ENCODE data around the gene WFDC5. TPM values are rescaled to one million over a fixed set of nuclear protein-coding genes. Genes with fewer than 3 reads are reported as not detected.

WFDC5 gene
- total and polyA plus RNA-seq, 10 of the 15 experiments (the other 5 are each of a cell fraction or from before 2014, with no cell fraction given) = 0.20 to 0.26 (median 0.21) TPM; not detected in 7

- 19% methylated on average over 20 of the region's 20 CpGs for WGBS (ENCODE audit: insufficient coverage, insufficient replicate concordance, low lambda C conversion rate, missing lambda C conversion rate)
- no TSS peak for BruUV-seq (replicated peaks)
- Histone ChIP-seq H3K4me3 (no peak overlapping the region), H3K9ac (ENCODE audit: control insufficient read depth, insufficient read depth, low read length) (no peak overlapping the region), H3K4me1 (ENCODE audit: control insufficient read depth, insufficient read depth, low read length) (no peaks in the 10 kb centered on the region), H3K27ac (ENCODE audit: control insufficient read depth, insufficient read depth) (no peak overlapping the region), H4K20me1 (ENCODE audit: control insufficient read depth, insufficient read depth) (no peaks in the 10 kb centered on the region), H3K79me2 (ENCODE audit: control insufficient read depth, insufficient read depth, low read length) (no peaks in the 10 kb centered on the region), H3K4me2 (ENCODE audit: control insufficient read depth, insufficient read depth) (0 out of 2 replicates have a peak overlapping the region, but pooled peaks have one; percentile 17), H3K36me3 (ENCODE audit: control insufficient read depth in 2 of 2, insufficient read depth in 2 of 2, low read length in 1 of 2) (no peaks in the 10 kb centered on the region), H3K27me3 (replicated peaks in 1 of 2; ENCODE audit: control insufficient read depth in 2 of 2, insufficient read depth in 2 of 2, low read length in 1 of 2) (peaks cover 1 to 5% of the 10 kb centered on the region in 2 experiments; a peak in 3 of 4 replicates), H2AFZ (ENCODE audit: control insufficient read depth, low read depth, low read length) (peak overlapping the region; percentile 33), H3K9me3 (replicated peaks; ENCODE audit: control insufficient read depth, insufficient read depth, low read length) (no peaks in the 10 kb centered on the region; the same call in 2 of the 3 replicates)
- RAD21 ChIA-PET (ENCODE audit: unreplicated experiment) = interaction anchor here (0.7 kb wide), 1 partner anchor 155 kb away, joined by 3 read pairs; no protein-coding TSS in a partner anchor
- in situ Hi-C loops (cut with MboI) = no loop called here
- POLR2A ChIA-PET = no interaction called here
- ATAC-seq = peak; percentile 80
- SMC1A ChIA-PET (ENCODE audit: uncharacterized antibody, unreplicated experiment) = interaction anchor here (0.7 to 2.2 kb wide), 2 partner anchors 41 to 152 kb away, joined by 3 to 13 read pairs; no protein-coding TSS in a partner anchor
- CTCF ChIA-PET = interaction anchor here (0.7 to 3.3 kb wide), 11 partner anchors 8 to 632 kb away, joined by 3 to 34 read pairs (median 3); no protein-coding TSS in a partner anchor
- peak; percentile 13 for FAIRE-seq
- intact Hi-C loops (cut with micrococcal nuclease; ENCODE audit: unreplicated experiment) = loop anchor here (5.0 kb wide), 1 partner anchor 154 kb away; no protein-coding TSS in a partner anchor
- no peak for DNase-seq (ENCODE audit: low read depth, low spot score)
- TF ChIP-seq FOXM1 (IDR thresholded peaks at IDR 0.05; ENCODE audit: low read depth, low read length) (no peak), NR2C1 (IDR thresholded peaks at IDR 0.05) (peak; percentile 90), GABPA (IDR thresholded peaks at IDR 0.05; ENCODE audit: low read depth) (peak; percentile 48; the same call in 1 of the 2 replicates), CTCF (IDR thresholded peaks at IDR 0.05 in 2 of 3, conservative IDR thresholded peaks at IDR 0.05 in 1 of 3; ENCODE audit: control insufficient read depth in 2 of 3, extremely low read depth in 1 of 3, insufficient read depth in 1 of 3, low read depth in 3 of 3, low read length in 3 of 3) (peak; percentile 58 to 81 (median 80)), CBX3 (IDR thresholded peaks at IDR 0.05; ENCODE audit: borderline replicate concordance, low read depth) (no peak), SMC3 (IDR thresholded peaks at IDR 0.05; ENCODE audit: borderline replicate concordance, low read length) (peak; percentile 47; the same call in 1 of the 2 replicates), RAD21 (IDR thresholded peaks at IDR 0.05; ENCODE audit: insufficient read depth, low read depth, low read length) (peak; percentile 50), NR2F1 (conservative IDR thresholded peaks at IDR 0.05) (peak; percentile 94), YY1 (IDR thresholded peaks at IDR 0.05; ENCODE audit: low read depth, low read length) (0 out of 2 replicates have a peak, but pooled peaks have one; percentile 30)
Observed at GRCh38 chr20:45138561-45139300, 23.8 kb upstream of the WFDC5 start.
